GM06990 (cell line): ENCODE results near the gene FSTL4.

Experiments used
- DNase-seq: peaks from one replicate; pipeline ENCODE4 v3.0.0-alpha.2; 2011; ENCODE audit not compliant: insufficient read length; ENCODE audit errors: extremely low read depth
- H3K27me3 ChIP-seq: replicated peaks from 2 replicates; pipeline ENCODE4 v1.6.0; 2011; ENCODE audit warnings: low read length; ENCODE audit not compliant: control insufficient read depth, insufficient read depth
- H3K36me3 ChIP-seq: 2 replicates; pipeline ENCODE4 v1.5.1; 2011; ENCODE audit warnings: low read length; ENCODE audit not compliant: control insufficient read depth, insufficient read depth
- H3K4me3 ChIP-seq: replicated peaks from 2 replicates; pipeline ENCODE4 v1.5.1; 2011; ENCODE audit warnings: low read depth, mild to moderate bottlenecking, control low read depth, low read length
- CTCF ChIP-seq: IDR thresholded peaks from 2 replicates; pipeline ENCODE4 v1.5.1; 2011; ENCODE audit warnings: low read length, control low read depth, mild to moderate bottlenecking, inconsistent platforms; ENCODE audit not compliant: insufficient read depth, poor library complexity, severe bottlenecking

The FSTL4 gene

GRCh38 chr5:133164759-133165158 is 447.6 kb downstream of the FSTL4 start:
- Histone ChIP-seq H3K27me3 (no peaks in the 10 kb centered on the region), H3K36me3 (no peaks in the 10 kb centered on the region), H3K4me3 (no peak overlapping the region)
- DNase-seq: no peak
- no peak for TF ChIP-seq CTCF

- no peaks in the 10 kb centered on the region for H3K27me3 ChIP-seq
- no peak for TF ChIP-seq CTCF
- no peaks in the 10 kb centered on the region for H3K36me3 ChIP-seq
- H3K4me3 ChIP-seq: no peak overlapping the region
- no peak for DNase-seq
Measured at GRCh38 chr5:133163839-133164238, 448.5 kb downstream of the FSTL4 start.

- TF ChIP-seq CTCF: no peak
- Histone ChIP-seq H3K27me3 (no peaks in the 10 kb centered on the region; the same call in 1 of the 2 replicates), H3K4me3 (no peak overlapping the region), H3K36me3 (no peaks in the 10 kb centered on the region)
- DNase-seq: no peak
Measured at GRCh38 chr5:133159543-133159942, 452.8 kb downstream of the FSTL4 start.

- DNase-seq: no peak
- Histone ChIP-seq H3K4me3 (no peak overlapping the region), H3K36me3 (no peaks in the 10 kb centered on the region), H3K27me3 (no peaks in the 10 kb centered on the region; the same call in 1 of the 2 replicates)
- TF ChIP-seq CTCF: no peak
Measured at GRCh38 chr5:133155326-133155969, 456.9 kb downstream of the FSTL4 start.

GRCh38 chr5:133154274-133155075 is 457.9 kb downstream of the FSTL4 start:
- DNase-seq: no peak
- TF ChIP-seq CTCF: no peak
- H3K36me3 ChIP-seq: no peaks in the 10 kb centered on the region

More at GRCh38 chr5:133154274-133155075, 457.9 kb downstream of the FSTL4 start:
- no peaks in the 10 kb centered on the region; the same call in 1 of the 2 replicates for H3K27me3 ChIP-seq
- no peak overlapping the region for H3K4me3 ChIP-seq
